HG03159 (cell line): ENCODE data around the gene BMP2.

Experiments used
- ATAC-seq: cut with Tn5 transposase; IDR thresholded peaks from one replicate; pipeline ENCODE4 v1.9.1; 2021; ENCODE audit warnings: mild to moderate bottlenecking, moderate library complexity; ENCODE audit not compliant: unreplicated experiment

BMP2 gene

DNA sequence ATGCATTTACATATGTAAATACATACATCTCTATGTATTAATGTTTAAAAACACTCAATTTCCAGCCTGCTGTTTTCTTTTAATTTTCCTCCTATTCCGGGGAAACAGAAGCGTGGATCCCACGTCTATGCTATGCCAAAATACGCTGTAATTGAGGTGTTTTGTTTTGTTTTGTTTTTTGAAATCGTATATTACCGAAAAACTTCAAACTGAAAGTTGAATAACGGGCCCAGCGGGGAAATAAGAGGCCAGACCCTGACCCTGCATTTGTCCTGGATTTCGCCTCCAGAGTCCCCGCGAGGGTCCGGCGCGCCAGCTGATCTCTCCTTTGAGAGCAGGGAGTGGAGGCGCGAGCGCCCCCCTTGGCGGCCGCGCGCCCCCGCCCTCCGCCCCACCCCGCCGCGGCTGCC, 355 bp upstream of the BMP2 start:
- no peak for ATAC-seq

DNA sequence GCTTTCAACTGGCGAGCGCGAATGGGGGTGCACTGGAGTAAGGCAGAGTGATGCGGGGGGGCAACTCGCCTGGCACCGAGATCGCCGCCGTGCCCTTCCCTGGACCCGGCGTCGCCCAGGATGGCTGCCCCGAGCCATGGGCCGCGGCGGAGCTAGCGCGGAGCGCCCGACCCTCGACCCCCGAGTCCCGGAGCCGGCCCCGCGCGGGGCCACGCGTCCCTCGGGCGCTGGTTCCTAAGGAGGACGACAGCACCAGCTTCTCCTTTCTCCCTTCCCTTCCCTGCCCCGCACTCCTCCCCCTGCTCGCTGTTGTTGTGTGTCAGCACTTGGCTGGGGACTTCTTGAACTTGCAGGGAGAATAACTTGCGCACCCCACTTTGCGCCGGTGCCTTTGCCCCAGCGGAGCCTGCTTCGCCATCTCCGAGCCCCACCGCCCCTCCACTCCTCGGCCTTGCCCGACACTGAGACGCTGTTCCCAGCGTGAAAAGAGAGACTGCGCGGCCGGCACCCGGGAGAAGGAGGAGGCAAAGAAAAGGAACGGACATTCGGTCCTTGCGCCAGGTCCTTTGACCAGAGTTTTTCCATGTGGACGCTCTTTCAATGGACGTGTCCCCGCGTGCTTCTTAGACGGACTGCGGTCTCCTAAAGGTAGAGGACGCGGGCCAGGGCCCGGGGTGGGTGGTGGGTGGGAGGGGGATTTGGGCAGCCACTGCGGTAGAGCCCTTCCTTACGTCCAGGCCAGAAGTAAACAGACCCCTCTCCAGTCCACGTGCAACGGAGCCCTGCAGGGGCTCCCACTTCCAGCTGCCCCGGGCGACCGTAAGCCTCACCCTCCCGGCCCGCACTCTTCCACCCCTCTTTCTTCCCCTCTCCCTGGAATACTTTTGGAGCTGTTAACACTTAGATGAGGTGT, 998 bp downstream of the BMP2 start:
- peak; percentile 5 for ATAC-seq

DNA sequence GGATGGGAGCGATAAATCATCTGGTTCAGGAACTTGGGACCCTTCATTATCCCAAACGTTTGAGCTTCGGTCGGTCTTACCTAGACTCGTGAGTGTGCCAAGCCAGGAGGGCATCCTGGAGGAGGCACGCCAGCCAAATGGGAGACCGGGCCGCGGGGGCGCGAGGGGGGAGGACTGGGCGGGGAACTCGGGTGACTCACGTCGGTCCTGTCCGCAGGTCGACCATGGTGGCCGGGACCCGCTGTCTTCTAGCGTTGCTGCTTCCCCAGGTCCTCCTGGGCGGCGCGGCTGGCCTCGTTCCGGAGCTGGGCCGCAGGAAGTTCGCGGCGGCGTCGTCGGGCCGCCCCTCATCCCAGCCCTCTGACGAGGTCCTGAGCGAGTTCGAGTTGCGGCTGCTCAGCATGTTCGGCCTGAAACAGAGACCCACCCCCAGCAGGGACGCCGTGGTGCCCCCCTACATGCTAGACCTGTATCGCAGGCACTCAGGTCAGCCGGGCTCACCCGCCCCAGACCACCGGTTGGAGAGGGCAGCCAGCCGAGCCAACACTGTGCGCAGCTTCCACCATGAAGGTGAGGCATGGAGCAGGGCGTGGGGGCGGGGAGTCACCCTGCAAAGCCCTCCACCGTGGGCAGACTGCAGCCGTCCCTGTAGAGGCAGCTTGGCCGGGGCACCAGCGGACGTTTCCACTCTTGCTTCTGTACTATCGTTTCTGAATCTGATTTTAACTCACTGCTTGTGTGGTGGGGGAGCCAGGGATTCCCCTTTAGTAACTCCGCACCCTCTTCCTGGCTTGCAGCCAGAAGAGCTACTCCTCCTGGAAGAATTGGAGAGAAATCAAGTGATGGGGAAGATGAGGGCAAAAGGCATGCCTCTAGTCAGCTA, 2.7 kb downstream of the BMP2 start:
- ATAC-seq: no peak

DNA sequence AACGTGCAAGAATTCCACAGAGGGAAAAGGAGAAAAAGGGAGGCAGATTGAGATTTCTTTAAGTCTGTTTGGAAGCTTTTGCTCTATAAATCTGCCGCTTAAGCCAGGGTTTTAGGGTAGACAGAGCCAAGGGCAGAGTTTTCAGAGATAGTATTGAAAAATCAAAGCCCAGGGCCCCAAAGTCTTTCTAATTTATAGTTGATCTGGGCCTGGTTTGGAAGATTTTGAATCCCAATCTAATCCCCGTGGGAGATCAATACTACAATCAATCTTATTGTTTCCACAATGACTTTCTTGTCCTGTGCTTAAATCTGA, 3.3 kb downstream of the BMP2 start:
- ATAC-seq: no peak

DNA sequence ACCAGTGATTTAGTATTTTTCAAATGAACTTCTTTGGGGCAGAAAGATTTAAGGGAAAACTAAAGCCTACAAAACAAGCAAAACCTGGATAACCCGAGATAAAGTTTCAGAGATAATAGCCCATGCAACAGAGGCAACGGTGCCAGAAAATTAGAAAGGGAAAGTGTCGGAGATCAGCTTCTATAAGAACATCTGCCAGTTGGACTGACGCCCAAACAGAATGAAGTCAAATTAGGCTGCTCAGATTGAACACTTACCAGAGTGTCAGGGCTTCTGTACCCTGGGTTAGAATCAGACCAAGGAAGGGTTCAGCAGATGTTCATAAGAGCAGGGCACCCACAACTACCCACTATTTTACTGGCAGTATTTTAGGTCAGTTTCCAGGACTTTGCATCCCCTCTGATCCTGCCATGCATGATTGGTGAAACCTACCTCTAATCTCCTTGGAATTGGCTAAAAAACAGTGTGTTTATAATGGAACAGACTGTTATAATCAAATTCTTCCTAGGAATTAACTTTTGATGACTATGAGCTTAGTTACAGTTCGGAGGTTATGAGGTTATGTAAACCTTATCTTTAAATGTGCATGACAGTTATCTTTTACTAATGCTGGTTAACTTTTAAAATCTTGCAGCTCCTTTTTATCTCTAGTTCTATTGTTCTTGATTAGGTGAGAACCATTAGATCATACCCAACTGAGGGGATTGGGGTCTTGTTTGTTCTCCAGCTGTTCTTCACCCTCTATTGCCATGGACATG, 13.1 kb downstream of the BMP2 start:
- ATAC-seq: no peak

DNA sequence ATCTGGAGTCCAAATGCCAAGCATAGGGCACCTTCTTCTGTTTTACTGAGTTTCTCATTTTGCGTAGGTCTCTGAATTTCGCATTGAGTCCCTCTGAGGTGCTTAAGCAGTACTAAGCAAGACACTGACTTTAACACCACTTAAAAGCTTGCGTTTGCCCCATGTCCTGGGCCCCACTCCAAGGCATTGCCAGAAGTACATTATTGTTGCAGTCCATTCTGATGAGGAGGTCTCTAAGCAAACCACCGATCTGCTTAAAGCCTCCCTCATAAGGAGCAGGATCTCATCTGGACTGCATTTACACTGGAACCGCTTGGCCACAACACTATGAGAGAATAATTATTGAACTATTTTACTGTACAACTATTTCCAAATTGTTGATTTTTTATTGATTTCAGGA, 16.3 kb downstream of the BMP2 start:
- ATAC-seq: no peak

DNA sequence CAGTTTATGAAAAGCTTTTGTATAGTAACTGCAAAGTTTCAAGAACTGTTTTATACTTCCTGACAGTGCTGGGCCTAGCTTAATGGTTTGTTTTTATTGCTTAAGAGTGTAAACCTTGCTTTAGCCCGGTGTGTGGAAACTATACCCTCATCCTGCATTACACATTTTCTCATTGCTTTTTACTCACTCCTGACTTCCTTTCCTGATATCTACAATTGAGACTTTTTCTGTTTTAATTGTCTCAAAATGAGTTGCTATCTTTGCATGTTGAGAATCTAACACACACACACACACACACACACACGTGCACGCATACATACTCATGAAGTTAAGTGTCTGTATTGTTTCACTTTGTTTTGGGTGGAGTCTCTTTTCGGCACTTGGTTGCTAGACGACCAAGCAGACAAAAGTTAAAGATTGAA, 16.7 kb downstream of the BMP2 start:
- ATAC-seq: no peak

DNA sequence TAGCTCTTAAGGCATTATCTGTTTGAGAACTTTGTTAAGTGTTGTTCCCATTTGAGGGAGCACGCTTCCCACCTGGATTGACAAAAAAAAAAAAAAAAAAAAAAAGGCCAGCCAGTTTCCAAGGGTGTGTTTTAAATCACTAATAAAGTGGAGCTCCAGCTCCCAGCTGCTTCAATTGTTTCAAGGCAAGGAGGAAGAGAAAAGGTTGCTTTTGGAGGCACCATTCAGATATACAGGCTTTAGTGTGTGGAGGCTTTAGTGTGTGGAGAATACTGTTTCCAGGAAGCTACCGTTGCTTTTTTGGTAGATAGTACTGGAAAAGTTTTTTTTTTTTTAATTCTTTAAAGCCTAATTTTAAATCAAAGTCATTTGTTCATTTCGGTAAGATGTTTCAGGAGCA, 17.3 kb downstream of the BMP2 start:
- ATAC-seq: no peak

DNA sequence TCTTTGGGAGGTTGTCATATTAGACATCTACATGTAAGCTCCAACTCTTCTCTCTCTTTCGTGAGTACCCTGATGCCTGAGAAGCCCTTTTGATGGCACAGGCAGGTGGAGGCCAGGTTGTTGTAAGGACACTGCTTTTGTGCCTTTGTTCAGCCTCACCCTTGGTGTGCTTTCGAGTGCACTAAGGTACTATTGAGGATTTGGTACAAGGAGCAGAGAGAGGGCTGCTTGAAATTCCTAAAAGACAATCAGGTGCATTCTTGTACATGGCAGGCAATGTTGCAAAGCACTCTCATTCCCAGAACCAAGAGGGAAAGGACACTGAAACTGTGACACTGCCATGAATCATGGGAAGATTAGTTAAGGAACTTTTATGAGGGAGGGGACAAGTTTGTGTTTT, 19.1 kb downstream of the BMP2 start:
- no peak for ATAC-seq

DNA sequence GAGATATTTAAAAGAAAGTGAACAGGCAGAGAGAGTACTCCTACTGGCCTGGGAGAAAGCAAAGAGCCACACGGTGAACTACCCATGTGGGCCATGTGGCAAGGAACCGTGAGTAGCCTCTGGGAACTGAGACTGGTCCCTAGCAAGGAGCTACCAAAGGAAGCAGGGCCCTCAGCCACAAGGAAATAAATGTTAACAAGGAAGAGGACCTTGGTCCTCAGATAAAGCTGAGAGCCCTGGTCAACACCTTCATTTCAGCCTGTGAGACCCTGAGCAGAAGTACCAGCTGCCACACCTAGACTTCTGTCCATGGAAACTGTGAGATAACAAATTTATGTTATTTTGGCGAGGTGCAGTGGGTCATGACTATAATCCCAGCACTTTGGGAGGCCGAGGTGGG, 25.3 kb downstream of the BMP2 start:
- ATAC-seq: no peak

DNA sequence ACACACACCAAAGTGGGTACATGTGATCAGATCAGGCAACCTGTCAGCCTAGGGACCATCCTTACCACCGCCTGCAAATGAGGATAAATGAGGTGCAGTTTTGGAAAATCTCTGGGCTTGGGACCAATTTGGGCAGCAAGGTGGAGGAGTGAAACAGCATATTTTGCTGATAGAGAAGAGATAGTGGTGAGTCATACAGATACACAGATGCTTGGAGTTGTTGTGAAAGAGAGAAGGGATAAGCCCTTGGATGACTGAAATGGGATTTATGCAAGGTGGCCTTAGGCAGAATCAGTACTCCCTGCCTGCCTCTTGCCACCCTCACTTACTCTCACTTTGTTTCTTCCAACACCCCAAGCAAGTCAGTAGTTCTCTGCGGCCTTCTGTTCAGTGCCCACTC, 34.7 kb downstream of the BMP2 start:
- no peak for ATAC-seq

DNA sequence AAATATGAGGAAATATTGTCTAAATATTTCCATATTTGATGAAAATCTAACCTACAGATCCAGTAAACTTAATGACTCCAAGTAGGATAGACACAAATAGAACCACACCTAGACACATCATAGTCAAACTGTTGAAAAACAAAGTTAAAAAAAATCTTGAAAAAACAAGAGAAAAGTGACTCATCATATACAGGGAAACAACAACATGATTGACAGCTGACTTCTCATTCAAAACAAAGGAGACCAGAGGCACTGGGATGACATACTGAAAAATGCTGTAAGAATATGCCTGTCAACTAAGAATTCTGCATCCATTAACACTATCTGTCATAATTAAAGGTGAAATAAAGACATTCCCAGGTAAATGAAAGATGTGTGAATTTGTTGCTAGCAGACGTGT, 38.8 kb downstream of the BMP2 start:
- no peak for ATAC-seq

DNA sequence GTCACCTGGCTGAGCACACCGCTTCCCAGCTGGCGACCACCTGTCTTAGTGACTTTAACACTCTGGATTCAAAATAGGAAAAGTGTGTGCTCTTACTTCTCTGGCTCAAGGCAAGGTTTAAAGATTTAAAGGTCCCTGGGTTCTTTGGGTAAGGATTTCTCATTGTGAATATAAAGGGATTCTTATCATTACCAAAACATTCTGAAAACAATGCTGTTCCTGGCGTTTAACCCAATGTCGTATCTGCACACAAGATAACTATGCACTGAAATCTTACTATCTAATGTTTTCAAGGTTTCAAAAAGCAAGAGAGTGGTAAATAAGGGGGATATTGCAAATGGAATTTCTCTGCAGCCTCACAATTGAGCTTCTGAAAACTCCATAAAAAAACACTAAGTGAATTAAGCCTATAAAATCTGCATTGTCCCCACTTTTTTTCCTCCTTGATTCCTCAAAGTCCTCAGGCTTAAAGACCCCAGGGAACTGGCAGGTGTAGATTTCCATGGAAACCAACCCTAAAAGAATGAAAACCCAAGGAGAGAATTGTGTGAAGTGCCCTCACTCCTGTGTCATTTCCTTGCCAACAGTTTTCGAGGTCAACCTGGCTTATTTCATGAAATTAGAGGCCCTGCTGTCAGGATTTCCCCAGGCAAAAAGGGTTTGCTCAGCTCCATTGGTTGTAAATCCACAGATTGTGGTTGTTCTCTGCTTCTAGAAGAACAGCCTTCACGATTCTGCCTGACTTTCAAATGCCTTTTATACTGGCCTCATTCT, 44.0 kb downstream of the BMP2 start:
- no peak for ATAC-seq

DNA sequence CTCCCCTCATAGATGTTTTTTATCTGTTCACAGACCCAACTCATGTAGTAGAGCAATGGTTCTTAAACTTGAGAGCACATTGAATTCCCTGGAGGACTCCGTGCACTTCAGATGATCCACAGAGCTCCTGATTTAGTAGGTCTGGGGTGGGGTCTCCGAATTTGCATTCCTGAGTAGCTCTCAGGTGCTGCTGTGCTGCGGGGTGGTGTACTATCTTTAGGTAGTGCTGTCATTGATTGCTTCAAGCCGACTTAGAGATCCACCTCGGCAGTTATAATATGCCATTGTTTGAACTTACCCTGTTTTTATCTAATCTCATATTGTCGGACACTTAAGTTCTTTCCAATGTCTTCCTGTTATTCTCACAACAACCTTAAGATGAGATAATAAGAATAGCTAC, 45.0 kb downstream of the BMP2 start:
- no peak for ATAC-seq

DNA sequence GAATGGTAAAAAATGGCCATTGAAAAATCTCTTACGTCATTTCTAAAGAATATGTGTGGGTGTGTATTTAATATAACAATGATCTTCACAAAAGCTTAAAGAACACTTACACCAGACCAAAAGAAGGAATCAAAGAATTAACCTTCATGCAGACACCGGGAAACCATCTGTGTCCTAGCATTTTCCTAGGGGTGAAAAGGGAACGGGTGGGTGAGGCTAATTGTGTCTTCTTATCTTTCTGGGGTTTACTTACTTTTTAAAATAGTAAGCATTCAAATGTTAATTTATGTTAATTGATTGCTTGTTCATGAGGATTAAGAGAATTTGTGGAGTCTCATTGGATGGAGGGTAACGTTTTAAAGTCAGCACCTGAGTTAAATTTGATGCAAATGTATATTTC, 47.5 kb downstream of the BMP2 start:
- ATAC-seq: no peak

DNA sequence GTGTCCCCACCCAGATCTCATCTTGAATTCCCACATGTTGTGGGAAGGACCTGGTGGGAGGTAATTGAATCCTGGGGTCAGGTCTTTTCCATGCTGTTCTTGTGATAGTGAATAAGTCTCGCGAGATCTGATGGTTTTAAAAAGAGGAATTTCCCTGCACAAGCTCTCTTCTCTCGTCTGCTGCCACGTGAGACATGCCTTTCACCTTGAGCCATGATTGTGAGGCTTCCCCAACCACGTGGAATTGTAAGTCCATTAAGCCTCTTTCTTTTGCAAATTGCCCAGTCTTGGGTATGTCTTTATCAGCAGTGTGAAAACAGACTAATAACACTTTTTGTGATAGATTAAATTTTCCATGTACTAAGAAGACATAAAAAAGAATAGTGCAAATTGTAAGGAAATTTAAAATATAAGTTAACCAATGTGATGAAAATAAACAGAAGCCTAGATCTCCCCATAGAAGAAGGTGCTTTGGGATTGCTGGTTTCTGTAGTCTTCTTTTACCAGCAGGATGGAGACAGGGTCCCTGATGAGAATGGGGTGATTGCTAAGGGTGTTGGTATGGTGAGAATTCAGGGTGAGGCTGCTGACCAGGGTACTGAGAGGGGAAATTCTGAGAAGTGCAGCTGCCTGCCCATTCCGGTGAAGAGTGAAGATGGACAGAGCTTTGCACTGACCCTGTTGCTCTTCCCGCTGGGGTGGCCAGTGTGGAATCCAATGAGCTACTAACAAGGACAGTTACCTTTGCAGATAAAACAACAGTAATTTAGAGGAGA, 50.7 kb downstream of the BMP2 start:
- no peak for ATAC-seq

DNA sequence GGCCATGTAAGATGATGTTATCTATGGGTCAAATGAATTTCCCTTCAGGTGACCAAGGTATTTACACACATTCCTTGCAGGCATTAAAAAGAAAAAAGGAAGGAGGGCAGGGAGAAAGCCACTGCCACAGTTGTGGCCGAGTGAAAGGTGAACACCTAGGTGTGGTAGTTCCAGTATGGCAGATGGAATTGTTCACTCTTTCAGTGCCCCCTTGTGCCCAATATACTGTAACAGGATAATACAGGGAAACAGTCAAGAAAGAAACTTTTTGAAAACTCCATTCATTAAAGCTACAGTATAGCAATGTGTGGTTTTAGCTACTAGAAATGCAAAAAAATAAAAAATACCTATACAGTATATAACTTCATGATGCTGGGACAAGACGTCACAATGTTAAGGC, 52.1 kb downstream of the BMP2 start:
- no peak for ATAC-seq

DNA sequence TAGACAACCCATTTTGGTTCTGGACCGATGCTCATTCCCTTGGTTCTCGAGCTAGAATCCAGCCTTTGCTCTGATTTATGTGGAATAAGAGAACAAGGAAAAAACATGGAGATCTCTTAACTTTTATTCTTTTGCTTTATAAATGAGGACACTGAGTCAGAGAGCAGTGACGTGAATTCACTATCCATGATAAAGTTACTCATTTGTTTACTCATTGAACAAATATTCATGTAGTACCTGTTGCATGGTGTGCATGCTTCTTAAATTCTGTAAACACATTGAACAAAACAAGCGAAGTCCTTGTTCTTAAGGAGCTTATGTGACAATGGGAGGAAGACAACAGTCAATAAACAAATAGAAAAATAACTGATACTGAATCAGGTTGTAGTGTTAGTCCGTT, 56.9 kb downstream of the BMP2 start:
- ATAC-seq: no peak

DNA sequence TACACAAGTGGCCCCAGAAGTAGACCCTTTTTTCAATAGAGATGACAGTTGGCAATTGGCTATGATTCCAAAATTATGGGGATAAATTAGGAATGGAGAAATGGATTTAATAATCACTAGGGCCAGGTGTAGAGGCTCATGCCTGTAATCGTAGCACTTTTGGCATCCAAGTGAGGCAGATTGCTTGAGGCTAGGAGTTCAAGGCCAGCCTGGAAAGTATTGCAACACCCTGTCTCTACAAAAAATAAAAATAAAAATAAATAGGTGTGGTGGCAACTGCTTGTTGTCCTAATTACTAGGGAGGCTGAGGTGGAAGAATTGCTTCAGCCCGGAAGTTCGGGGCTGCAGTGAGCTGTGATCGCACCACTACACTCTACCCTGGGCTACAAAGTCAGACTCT, 60.0 kb downstream of the BMP2 start:
- ATAC-seq: no peak
